HUES6 (cell line): ENCODE data around the gene CDH15.

Experiments
- H3K27ac ChIP-seq: 2 replicates; pipeline ENCODE4 v1.7.0; 2013; ENCODE audit warnings: low read depth, mild to moderate bottlenecking, low read length, inconsistent platforms
- H3K27me3 ChIP-seq: 2 replicates; pipeline ENCODE4 v1.6.1; 2013; ENCODE audit warnings: low read length; ENCODE audit not compliant: control insufficient read depth, insufficient read depth
- H3K36me3 ChIP-seq: 2 replicates; pipeline ENCODE4 v1.6.1; 2013; ENCODE audit warnings: low read length; ENCODE audit not compliant: control insufficient read depth, insufficient read depth
- H3K4me1 ChIP-seq: 2 replicates; pipeline ENCODE4 v1.6.1; 2013; ENCODE audit warnings: low read length; ENCODE audit not compliant: control insufficient read depth, insufficient read depth
- H3K4me3 ChIP-seq: 2 replicates; pipeline ENCODE4 v1.5.1; 2013; ENCODE audit warnings: low read depth, low read length
- H3K9ac ChIP-seq: one replicate; pipeline ENCODE4 v1.6.1; 2013; ENCODE audit warnings: mild to moderate bottlenecking, low read length
- H3K9me3 ChIP-seq: 2 replicates; pipeline ENCODE4 v1.6.1; 2013; ENCODE audit warnings: low read depth, low read length; ENCODE audit not compliant: control insufficient read depth, insufficient read depth

The CDH15 gene

GRCh38 chr16:89175280-89176146 lies 4.0 kb downstream of the CDH15 start:
- H3K9me3 ChIP-seq, result no peaks in the 10 kb centered on the region
- peaks cover 18% of the 10 kb centered on the region for H3K4me1 ChIP-seq
- H3K4me3 ChIP-seq, result no peak overlapping the region
- peaks cover 29% of the 10 kb centered on the region for H3K27me3 ChIP-seq
- H3K9ac ChIP-seq, result no peak overlapping the region
- no peak overlapping the region for H3K27ac ChIP-seq
- no peaks in the 10 kb centered on the region for H3K36me3 ChIP-seq

DNA sequence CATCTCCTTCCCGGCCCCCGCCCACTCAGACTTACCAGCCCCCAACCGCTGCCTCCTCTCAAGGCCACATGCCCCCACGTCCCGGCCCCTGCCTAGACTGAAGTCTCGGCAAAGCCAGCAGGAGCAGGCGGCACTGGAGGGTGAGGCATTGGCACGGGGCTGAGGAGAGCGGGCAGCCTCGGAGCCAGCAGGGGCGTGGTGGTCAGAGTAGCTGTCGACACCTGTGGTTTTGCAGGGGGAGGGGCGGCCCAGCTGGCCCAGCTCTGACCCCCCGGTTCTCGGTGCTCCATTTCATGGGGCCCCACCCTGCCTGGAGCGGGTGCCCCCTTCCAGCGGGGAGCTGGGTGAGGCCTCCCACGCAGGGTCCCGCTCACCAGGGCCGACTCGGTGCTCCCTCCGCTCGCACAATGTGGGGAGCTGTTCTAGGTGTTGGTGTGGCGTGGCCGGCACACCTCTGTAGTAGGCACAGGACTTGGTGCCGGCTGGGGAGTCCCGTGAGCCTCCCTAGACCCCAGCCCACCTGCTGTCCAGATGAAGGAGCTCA lies 4.7 kb downstream of the CDH15 start:
- no peak overlapping the region for H3K27ac ChIP-seq
- peaks cover 23% of the 10 kb centered on the region for H3K27me3 ChIP-seq
- H3K36me3 ChIP-seq, result no peaks in the 10 kb centered on the region
- H3K4me3 ChIP-seq, result no peak overlapping the region
- H3K4me1 ChIP-seq, result peaks cover 14% of the 10 kb centered on the region; the same call in 1 of the 2 replicates
- no peak overlapping the region for H3K9ac ChIP-seq
- H3K9me3 ChIP-seq, result no peaks in the 10 kb centered on the region

- Histone ChIP-seq H3K27me3 (peaks cover 22% of the 10 kb centered on the region), H3K4me3 (no peak overlapping the region), H3K4me1 (peaks cover 13% of the 10 kb centered on the region; the same call in 1 of the 2 replicates), H3K9me3 (no peaks in the 10 kb centered on the region), H3K27ac (no peak overlapping the region), H3K36me3 (no peaks in the 10 kb centered on the region), H3K9ac (no peak overlapping the region)
These were observed 5.2 kb downstream of the CDH15 start for GRCh38 chr16:89176717-89177116.

DNA sequence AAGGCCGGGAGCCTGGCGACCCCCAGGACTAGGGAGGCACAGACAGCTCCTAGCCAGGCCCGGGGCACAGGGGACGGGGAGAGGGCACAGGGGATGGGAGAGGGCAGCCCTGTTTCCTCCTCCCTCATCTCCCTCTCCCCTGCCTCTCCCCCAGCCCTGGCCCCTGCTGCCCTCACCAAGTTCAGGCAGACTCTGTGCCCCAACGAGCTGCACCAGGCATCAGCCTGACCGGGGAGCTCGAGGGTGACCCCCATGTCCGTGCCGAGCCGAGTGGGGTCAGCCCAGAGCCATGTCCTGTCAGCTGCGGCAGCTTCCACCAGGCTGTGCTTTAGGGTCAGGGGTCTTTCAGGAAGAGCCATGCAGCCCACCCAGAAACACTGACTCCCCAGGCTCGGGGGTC lies 6.0 kb downstream of the CDH15 start:
- no peak overlapping the region for H3K9ac ChIP-seq
- no peaks in the 10 kb centered on the region for H3K9me3 ChIP-seq
- no peak overlapping the region for H3K27ac ChIP-seq
- H3K4me3 ChIP-seq, result no peak overlapping the region
- no peaks in the 10 kb centered on the region for H3K36me3 ChIP-seq
- peaks cover 14% of the 10 kb centered on the region for H3K27me3 ChIP-seq
- H3K4me1 ChIP-seq, result peaks cover 11% of the 10 kb centered on the region; the same call in 1 of the 2 replicates

DNA sequence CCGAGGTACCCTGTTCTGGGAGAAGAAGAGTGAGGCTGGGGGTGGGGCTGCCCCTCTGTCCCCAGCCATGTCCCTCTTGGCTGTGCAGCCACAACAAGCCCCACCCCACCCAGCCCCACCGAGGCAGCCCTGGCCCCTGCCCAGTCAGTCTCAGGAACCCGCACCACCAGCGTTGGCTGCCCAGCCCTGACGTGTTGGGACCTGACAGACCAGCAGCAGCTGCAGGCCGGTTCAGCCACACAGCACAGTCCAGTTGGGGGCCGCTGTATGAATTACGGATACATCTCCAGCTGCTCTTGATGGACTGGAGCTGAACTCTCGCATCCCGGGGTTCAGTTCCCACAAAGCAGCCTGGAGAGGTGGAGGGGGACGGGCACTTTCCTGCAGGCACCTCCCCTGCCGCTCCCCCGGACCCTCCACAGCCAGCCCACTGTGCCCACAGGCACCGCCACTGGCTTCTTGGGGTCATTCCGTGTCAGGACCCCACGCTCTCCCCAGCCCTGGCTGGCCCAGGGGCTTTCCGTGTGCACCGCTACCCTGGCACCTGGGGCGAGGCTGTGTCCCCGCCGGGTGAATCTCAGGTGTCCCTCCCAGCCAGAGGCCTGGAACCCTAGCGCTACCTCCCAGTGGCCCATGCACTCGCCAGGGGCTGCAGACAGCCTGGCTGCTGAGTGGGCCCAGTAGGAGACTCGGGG lies 7.1 kb downstream of the CDH15 start:
- Histone ChIP-seq H3K9ac (no peak overlapping the region), H3K27ac (no peak overlapping the region), H3K27me3 (peaks cover 9% of the 10 kb centered on the region; the same call in 1 of the 2 replicates), H3K4me3 (no peak overlapping the region), H3K4me1 (peaks cover 4% of the 10 kb centered on the region; the same call in 1 of the 2 replicates), H3K9me3 (no peaks in the 10 kb centered on the region), H3K36me3 (no peaks in the 10 kb centered on the region)

GRCh38 chr16:89179148-89179484 lies 7.6 kb downstream of the CDH15 start:
- no peak overlapping the region for H3K4me3 ChIP-seq
- H3K27ac ChIP-seq, result no peak overlapping the region
- peaks cover 10% of the 10 kb centered on the region; the same call in 1 of the 2 replicates for H3K27me3 ChIP-seq
- H3K36me3 ChIP-seq, result no peaks in the 10 kb centered on the region
- no peaks in the 10 kb centered on the region for H3K9me3 ChIP-seq
- H3K4me1 ChIP-seq, result no peaks in the 10 kb centered on the region
- no peak overlapping the region for H3K9ac ChIP-seq

GRCh38 chr16:89179656-89180315 lies 8.2 kb downstream of the CDH15 start:
- Histone ChIP-seq H3K27me3 (peaks cover 16% of the 10 kb centered on the region; the same call in 1 of the 2 replicates), H3K4me1 (no peaks in the 10 kb centered on the region), H3K36me3 (no peaks in the 10 kb centered on the region), H3K4me3 (no peak overlapping the region), H3K27ac (no peak overlapping the region), H3K9ac (no peak overlapping the region), H3K9me3 (no peaks in the 10 kb centered on the region)

GRCh38 chr16:89183463-89183862 lies 11.9 kb downstream of the CDH15 start:
- H3K27me3 ChIP-seq, result peaks cover 27% of the 10 kb centered on the region; the same call in 1 of the 2 replicates
- H3K36me3 ChIP-seq, result no peaks in the 10 kb centered on the region
- no peak overlapping the region for H3K9ac ChIP-seq
- no peaks in the 10 kb centered on the region for H3K4me1 ChIP-seq
- no peaks in the 10 kb centered on the region for H3K9me3 ChIP-seq
- no peak overlapping the region for H3K4me3 ChIP-seq
- no peak overlapping the region for H3K27ac ChIP-seq

- H3K36me3 ChIP-seq, result no peaks in the 10 kb centered on the region
- H3K27ac ChIP-seq, result no peak overlapping the region
- H3K9ac ChIP-seq, result no peak overlapping the region
- H3K27me3 ChIP-seq, result peaks cover 27% of the 10 kb centered on the region; the same call in 1 of the 2 replicates
- no peaks in the 10 kb centered on the region for H3K4me1 ChIP-seq
- H3K9me3 ChIP-seq, result no peaks in the 10 kb centered on the region
- H3K4me3 ChIP-seq, result no peak overlapping the region
These were observed 12.6 kb downstream of the CDH15 start for GRCh38 chr16:89183975-89184676.

- Histone ChIP-seq H3K4me3 (no peak overlapping the region), H3K27me3 (peaks cover 32% of the 10 kb centered on the region; the same call in 1 of the 2 replicates)
These were observed 13.1 kb downstream of the CDH15 start for GRCh38 chr16:89184677-89184932.

More at GRCh38 chr16:89184677-89184932, 13.1 kb downstream of the CDH15 start:
- Histone ChIP-seq H3K9ac (no peak overlapping the region), H3K9me3 (no peaks in the 10 kb centered on the region), H3K27ac (no peak overlapping the region), H3K4me1 (no peaks in the 10 kb centered on the region), H3K36me3 (no peaks in the 10 kb centered on the region)
